Muscle of arm (tissue), 14 donors: ENCODE data around the gene ATP1A4. TPM values are rescaled to one million over a fixed set of nuclear protein-coding genes. Genes with fewer than 3 reads are reported as not detected.
"Not testable (repeated sequence)": the region's sequence is repeated elsewhere in the genome, so short reads cannot be mapped to it uniquely, and the experiment has no call there.

ENCODE experiments used
- DNase-seq: peaks from one replicate; pipeline ENCODE4 v3.0.0-alpha.2; 2013
- long read RNA-seq, 11 donors: transcript quantifications; one replicate each; lab custom pipeline, GENCODE V29; 2026
- polyA plus RNA-seq, 12 donors: library from polyadenylated mRNA; unstranded; fragments of 120-200 nt; gene quantifications; one replicate each; pipeline ENCODE4 v1.2.1, GENCODE V29; 2013; ENCODE audit not compliant: insufficient read length in 12 of 12

ATP1A4 gene
- 1 to 10 TPM in 9 of 12 donors, under 1 TPM in 1, not detected in 2; 0.87 to 6.0 (median 3.1) TPM for polyA plus RNA-seq
- long read RNA-seq, donor 1 = 0 reads
- long read RNA-seq, donor 2 = 0 reads
- long read RNA-seq, donor 3 = 0 reads
- long read RNA-seq, donor 4, partial matches to known transcripts = 0 of 1 reads
- long read RNA-seq, donor 4, other reads (novel, unspliced or antisense) = 0 of 1 reads
- long read RNA-seq, donor 5, partial matches to known transcripts = 0 of 2 reads
- long read RNA-seq, donor 5, other reads (novel, unspliced or antisense) = 0 of 2 reads
- long read RNA-seq, donor 6 = 0 reads
- long read RNA-seq, donor 7 = 0 reads
- long read RNA-seq, donor 8 = 0 reads
- long read RNA-seq, donor 9 = 0 reads
- long read RNA-seq, donor 10, partial matches to known transcripts = 0 of 2 reads
- long read RNA-seq, donor 10, other reads (novel, unspliced or antisense) = 0 of 2 reads
- long read RNA-seq, donor 11 = 0 reads

- DNase-seq = no peak
Observed at GRCh38 chr1:160151303-160151702, at the start of gene ATP1A4. Gene ATP1A4, plus strand, starts transcription at chr1:160151603. Its CDS starts 438 bp downstream, at chr1:160152041.

- no peak for DNase-seq
Observed at GRCh38 chr1:160101717-160102522, 49.5 kb upstream of the ATP1A4 start.

- DNase-seq = no peak
Observed at GRCh38 chr1:160103658-160104408, 47.6 kb upstream of the ATP1A4 start.

DNA sequence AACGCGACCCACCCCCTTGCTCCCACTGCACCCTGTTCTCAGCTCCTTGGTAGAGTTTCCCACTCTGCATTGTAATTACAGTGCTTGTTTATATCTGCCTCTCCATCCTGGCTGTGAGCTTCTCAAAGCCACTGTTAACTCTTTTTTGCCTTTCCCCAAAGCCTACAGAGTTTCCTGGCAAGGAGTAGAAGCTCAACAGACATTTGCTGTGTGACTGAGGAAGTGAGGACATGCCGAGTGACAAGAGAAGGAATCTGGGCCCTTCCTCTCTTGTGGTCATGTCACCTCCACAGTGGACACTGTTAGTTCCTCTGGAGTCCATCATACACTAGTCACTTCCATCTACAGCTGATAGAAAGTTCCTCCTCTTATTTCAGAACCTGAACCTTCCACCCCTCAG is 46.9 kb upstream of the ATP1A4 start:
- no peak for DNase-seq

DNA sequence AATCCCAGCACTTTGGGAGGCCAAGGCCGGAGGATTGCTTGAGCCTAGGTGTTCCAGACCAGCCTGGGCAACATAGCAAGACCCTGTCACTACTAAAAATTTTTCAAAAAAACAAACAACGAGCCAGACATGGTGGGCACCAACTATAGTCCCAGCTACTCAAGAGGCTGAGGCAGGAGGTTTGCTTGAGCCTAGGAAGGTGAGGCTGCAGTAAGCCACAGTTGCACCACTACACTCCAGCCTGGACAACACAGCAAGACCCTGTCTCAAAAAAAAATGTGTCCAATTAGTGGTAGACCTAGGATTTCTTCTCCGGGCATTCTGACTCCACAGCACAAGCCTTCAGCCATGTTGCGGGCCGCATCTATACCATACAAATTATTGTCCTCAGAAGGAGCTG is 46.2 kb upstream of the ATP1A4 start:
- no peak for DNase-seq

DNA sequence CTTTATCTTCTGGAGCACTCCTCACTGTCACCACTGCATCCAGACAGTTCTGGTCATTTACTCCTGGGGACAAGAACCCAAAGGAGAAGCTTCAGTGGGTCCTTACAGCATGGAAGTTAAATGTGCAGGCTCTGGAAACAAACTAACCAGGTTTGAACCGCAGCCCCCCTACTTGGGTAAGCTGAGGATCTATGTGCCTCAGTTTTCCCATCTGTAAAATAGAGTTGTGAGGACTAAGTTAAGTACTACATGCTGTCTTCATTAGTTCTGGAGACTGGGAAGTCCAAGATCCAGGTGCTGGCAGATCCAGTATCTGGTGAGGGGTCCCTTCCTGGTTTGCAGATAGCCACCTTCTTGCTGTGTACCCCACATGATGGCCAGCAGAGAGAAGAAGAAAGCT is 43.9 kb upstream of the ATP1A4 start:
- DNase-seq = no peak

DNA sequence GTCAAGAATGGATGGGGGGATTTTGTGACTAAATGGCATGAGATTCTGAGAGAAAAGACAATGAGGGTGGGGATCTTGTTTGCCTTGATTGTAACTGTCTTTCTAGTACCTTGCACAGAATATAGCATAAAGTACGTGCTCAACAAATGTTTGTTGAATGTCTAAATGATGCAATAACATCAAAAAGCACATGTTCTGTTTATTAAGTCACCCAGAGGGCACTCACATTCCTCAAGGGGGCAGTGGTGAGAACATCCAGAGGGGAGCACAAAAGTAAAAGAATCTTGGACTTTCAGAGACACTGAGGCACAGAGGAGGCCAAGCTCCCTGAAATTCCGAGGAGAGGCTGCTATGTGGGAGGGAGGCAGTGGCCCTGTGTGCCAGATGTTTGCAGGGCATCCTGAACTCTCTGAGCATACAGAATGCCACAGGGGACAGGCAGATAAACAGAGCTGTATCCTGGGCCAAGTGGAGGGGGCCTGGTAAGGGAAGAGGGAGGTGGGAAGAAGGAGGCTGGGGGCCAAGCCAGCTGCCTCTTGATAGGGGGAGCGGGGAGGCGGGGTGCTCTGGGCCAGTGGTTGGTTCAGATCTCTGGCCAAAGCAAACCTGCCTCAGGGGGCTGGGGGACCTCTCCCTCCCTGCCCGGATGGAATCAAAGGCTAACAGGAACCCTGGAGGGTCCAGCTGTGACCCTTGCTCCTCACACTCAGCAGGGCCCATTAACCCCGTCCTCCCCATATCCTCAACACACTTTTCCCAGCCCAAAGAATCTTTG is 42.3 kb upstream of the ATP1A4 start:
- no peak for DNase-seq

- no peak for DNase-seq
Observed at GRCh38 chr1:160109686-160110085, 41.7 kb upstream of the ATP1A4 start.

DNA sequence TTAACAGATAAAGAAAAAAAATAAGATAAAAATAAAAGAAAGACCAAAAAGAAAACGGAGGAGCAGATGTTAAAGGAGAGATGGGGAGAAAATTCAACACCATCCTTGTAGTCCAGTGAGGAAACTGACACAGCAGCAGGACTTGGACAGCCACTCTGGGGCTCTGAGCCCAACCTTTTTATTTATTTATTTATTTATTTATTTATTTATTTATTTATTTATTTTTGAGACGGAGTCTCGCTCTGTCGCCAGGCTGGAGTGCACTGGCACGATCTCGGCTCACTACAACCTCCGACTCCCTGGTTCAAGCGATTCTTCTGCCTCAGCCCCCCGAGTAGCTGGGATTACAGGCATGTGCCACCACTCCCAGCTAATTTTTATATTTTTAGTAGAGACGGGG is 39.9 kb upstream of the ATP1A4 start:
- not testable (repeated sequence) for DNase-seq

GRCh38 chr1:160112357-160112756 is 39.0 kb upstream of the ATP1A4 start:
- peak; percentile 79 for DNase-seq

DNA sequence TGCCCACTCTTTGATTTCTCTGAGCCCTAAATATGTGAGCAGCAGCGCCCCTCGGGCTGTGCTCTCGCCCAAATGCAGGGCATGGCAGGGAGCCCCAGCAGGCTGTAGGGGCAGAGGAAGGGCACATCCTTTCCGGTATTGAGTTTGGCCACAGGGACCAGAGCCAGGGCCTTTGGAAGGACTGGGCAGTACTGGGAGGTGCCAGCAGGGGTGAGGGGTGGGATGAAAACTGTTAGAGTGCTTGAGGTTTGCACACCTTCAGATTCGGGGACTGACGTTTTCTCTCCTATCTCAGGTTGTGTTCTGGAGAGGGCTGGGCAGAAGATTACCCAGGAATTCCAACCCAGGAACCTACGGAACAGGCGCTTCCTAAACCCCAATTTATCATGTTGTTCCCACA is 38.0 kb upstream of the ATP1A4 start:
- DNase-seq = no peak

- no peak for DNase-seq
Observed at GRCh38 chr1:160114085-160114484, 37.3 kb upstream of the ATP1A4 start.

DNA sequence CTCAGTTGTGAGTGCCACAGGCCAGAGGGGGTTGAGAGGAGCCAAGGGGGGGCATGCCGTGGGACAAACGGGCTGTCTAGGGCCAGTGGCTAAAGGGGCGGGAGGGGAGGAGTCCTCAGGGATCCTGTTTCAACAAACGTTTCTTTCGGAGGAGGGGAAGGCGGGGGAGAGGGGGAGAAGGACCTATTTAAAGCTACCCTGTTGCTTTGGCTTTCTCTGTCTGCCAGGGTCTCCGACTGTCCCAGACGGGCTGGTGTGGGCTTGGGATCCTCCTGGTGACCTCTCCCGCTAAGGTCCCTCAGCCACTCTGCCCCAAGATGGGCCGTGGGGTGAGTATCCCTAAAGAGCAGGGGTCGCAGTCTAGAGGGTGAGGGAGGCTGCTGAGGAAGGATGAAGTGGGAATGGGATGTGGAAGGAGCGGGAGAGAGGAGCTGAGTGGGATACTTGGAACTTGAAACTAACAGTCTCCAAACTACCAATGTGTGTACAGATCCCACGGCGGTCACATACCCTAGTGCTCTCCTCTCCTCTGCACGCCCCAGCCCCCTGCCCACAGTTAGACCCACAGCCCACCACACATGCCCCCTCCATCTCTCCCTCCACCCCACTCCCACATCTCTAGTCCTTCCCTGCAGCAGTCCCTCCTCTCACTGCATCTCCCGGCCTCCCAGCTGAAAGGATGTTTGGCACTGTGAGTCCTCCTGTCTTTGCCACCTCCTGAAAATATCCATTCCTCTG is 35.7 kb upstream of the ATP1A4 start, which contains the start of gene ATP1A2:
ATP1A2 (plus strand) TSS at position 215 of the 738 bp plus-strand sequence; CDS start at position 318, 103 bp downstream.
- DNase-seq = no peak

DNA sequence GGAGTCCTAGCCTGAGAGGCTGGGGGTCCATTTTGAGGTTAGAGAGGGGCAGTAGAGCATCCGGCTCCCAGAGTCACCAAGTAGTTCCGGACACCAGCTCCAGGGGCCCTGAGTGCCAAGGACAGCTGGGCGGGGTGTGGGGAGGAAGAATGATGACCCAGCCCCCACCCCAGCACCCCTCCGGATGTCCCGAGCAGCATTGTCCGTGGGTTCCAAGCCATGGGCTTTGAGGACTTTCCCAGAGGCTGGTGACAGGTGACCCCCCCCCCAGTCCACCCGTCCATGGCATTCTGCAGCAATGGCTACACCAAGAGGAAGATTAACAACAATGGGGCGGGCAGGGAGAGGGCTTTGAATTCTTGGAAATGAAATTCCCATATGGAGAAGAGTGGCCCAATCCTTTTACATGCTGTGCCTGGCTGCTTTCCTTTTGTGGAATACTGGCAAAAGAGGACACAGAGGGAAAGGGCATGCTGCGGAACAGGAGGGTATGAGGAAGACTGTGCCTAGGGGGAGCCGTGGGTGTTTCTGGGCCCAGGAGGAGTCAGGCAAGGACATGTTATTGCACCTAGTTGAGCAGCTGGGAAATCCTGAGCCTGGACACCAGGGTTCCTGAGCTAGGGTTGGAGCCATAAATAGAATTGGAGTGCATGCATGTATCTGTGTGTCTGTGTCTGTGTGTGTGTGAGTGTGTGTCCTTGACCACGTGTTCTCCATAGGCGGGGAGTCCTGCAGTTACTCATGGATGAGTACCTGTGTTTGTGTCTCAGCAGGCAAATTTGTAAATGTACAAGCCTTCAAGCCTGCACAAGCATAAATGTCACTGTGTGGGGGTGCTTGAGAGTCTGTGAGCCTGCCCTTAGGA is 34.9 kb upstream of the ATP1A4 start:
- no peak for DNase-seq

DNA sequence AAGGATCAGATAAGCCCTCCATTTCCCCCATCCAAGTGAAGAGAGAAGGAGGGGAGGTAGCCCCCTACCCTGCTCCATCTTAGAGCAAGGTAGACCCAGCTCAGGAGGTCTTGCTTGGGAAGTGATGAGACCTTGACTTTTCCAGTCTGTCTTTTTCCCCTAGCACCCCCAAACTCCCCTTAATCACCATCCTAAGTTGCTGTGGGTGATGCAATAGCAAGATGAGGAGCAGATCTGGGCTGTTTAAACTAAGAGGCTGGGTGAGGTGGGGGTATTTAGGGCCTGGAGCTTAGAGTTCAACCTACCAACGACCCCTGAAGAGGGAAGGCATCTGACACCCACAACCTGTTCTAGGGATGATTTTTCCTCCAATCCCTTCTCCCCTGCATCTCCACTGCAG is 34.1 kb upstream of the ATP1A4 start:
- no peak for DNase-seq

GRCh38 chr1:160117709-160118183 is 33.7 kb upstream of the ATP1A4 start:
- no peak for DNase-seq

GRCh38 chr1:160118928-160119327 is 32.5 kb upstream of the ATP1A4 start:
- DNase-seq = no peak

- no peak for DNase-seq
Observed at GRCh38 chr1:160120797-160121196, 30.6 kb upstream of the ATP1A4 start.

GRCh38 chr1:160121388-160121787 is 30.0 kb upstream of the ATP1A4 start:
- no peak for DNase-seq
